SK-N-MC (cell line): ENCODE results near the gene PTPRG.

Experiments used
- DNase-seq: peaks from one replicate; pipeline ENCODE4 v3.0.0-alpha.2; 2011; ENCODE audit warnings: low read depth, low spot score
- H3K27ac ChIP-seq: fragments of 200-600 bp; sonication (generic); 2 replicates; pipeline ENCODE4 v1.5.1; 2016; ENCODE audit warnings: mixed run types
- H3K36me3 ChIP-seq: fragments of 200-600 bp; sonication (generic); 2 replicates; pipeline ENCODE4 v1.6.1; 2017; ENCODE audit warnings: antibody characterized with exemption, low read length, mixed read lengths; ENCODE audit not compliant: insufficient read depth
- H3K4me3 ChIP-seq: fragments of 200-600 bp; sonication (generic); 2 replicates; pipeline ENCODE4 v1.5.1; 2016
- H3K9ac ChIP-seq: fragments of 200-600 bp; sonication (generic); 2 replicates; pipeline ENCODE4 v1.8.0; 2017; ENCODE audit warnings: mixed run types, mixed read lengths; ENCODE audit not compliant: insufficient read length
- H3K9me3 ChIP-seq: fragments of 200-600 bp; sonication (generic); 2 replicates; pipeline ENCODE4 v1.6.1; 2017; ENCODE audit warnings: low read depth, mild to moderate bottlenecking, antibody characterized with exemption, low read length, moderate library complexity, mixed read lengths
- EZH2 ChIP-seq: fragments of 200-600 bp; sonication (generic); IDR thresholded peaks from one replicate; pipeline ENCODE4 v1.6.1; 2017; ENCODE audit warnings: antibody characterized with exemption
- FOXP2 ChIP-seq: optimal IDR thresholded peaks from 2 replicates; pipeline ENCODE3; 2011; ENCODE audit warnings: mild to moderate bottlenecking, moderate library complexity; ENCODE audit not compliant: insufficient read depth; ENCODE audit errors: extremely low read length, control extremely low read depth
- POLR2AphosphoS5 ChIP-seq: IDR thresholded peaks from 2 replicates; pipeline ENCODE4 v1.6.1; 2012; ENCODE audit warnings: mild to moderate bottlenecking, low read depth, low read length, borderline replicate concordance

PTPRG gene

GRCh38 chr3:62161371-62161770 is 600.0 kb downstream of the PTPRG start:
- H3K9ac ChIP-seq: no peak overlapping the region
- H3K4me3 ChIP-seq: no peak overlapping the region
- no peak overlapping the region for H3K27ac ChIP-seq
- DNase-seq: no peak
- no peaks in the 10 kb centered on the region for H3K9me3 ChIP-seq
- H3K36me3 ChIP-seq: no peaks in the 10 kb centered on the region
- TF ChIP-seq EZH2: no peak
- TF ChIP-seq POLR2AphosphoS5: no peak
- TF ChIP-seq FOXP2: no peak

GRCh38 chr3:62164196-62164595 is 602.8 kb downstream of the PTPRG start:
- DNase-seq: no peak

DNA sequence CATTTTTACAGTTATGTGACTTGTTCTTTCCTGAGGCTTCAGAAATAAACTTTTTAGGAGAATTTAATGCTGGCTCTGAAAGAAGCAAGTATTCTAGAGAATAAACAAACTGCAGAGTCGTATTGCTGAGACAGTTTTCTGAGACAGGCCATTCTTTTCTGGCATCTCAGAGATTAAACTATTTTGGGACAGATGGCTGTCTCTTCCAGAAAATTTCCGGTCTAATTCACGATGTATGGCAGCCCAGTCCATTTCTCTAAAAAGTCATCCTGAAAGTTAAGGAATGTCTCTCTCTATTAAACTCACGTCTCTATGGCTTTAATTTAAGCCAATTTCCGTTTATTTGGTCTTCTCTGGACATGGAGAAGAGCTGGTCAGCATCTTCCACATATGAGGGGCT is 603.4 kb downstream of the PTPRG start:
- Histone ChIP-seq H3K9ac (no peak overlapping the region), H3K9me3 (no peaks in the 10 kb centered on the region), H3K36me3 (no peaks in the 10 kb centered on the region), H3K4me3 (no peak overlapping the region), H3K27ac (no peak overlapping the region)
- no peak for TF ChIP-seq EZH2
- TF ChIP-seq POLR2AphosphoS5: no peak
- no peak for TF ChIP-seq FOXP2
- no peak for DNase-seq

More at GRCh38 chr3:62164196-62164595, 602.8 kb downstream of the PTPRG start:
- Histone ChIP-seq H3K36me3 (no peaks in the 10 kb centered on the region), H3K27ac (no peak overlapping the region), H3K9me3 (no peaks in the 10 kb centered on the region), H3K9ac (no peak overlapping the region), H3K4me3 (no peak overlapping the region)
- TF ChIP-seq EZH2: no peak
- no peak for TF ChIP-seq POLR2AphosphoS5

DNA sequence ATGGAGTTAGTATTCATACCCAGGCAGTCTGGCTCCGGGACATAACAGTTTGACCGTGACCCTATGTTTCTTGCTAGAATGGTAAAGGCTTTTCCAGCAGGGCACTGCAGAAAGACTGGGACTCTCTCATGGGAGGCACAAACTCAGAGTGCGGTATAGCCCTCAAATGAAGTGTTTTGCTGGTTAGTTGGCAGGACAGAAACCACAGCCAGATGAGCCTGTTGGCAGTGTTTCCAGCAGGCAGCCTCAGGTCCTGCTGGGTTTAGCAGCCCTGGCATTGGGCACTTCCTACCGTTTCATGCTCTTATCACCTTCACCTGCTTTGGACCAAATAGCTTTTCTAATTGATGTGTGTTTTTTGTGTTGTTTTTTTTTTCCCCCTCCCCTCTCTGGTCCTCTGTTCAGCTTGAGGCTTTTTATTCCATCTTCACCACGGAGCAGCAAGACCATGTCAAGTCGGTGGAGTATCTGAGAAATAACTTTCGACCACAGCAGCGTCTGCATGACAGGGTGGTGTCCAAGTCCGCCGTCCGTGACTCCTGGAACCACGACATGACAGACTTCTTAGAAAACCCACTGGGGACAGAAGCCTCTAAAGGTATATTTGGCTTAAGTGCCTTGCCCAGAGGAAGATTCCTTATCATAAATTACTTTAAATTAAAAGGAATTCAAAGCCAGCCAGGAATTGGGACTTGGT is 606.3 kb downstream of the PTPRG start:
- Histone ChIP-seq H3K4me3 (no peak overlapping the region), H3K36me3 (no peaks in the 10 kb centered on the region), H3K9ac (no peak overlapping the region), H3K27ac (no peak overlapping the region), H3K9me3 (no peaks in the 10 kb centered on the region)
- DNase-seq: no peak
- TF ChIP-seq FOXP2 (no peak), EZH2 (no peak), POLR2AphosphoS5 (no peak)

DNA sequence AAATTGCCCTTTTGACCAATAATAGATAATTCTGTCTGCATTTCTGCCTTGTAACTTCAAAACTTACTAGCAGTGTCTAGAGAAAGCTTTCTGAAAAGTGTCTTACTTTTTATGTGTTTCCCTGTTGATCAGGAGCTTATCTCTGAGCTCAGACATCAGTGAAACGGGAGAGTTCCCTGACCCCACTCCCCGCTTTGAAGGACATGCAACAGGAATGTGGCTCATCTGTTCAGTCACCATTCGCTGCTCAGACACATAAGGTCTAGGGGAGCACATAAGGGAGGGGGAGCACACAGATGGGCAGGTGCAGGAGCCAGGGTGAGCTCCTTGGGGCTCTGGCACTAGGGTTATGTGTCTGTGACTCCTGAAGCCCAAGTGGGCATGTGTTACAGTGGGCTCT is 607.0 kb downstream of the PTPRG start:
- Histone ChIP-seq H3K4me3 (no peak overlapping the region), H3K9me3 (no peaks in the 10 kb centered on the region), H3K36me3 (no peaks in the 10 kb centered on the region), H3K27ac (no peak overlapping the region), H3K9ac (no peak overlapping the region)
- no peak for DNase-seq
- TF ChIP-seq FOXP2: no peak
- TF ChIP-seq POLR2AphosphoS5: no peak
- TF ChIP-seq EZH2: no peak

- Histone ChIP-seq H3K36me3 (no peaks in the 10 kb centered on the region), H3K27ac (no peak overlapping the region), H3K4me3 (no peak overlapping the region), H3K9ac (no peak overlapping the region), H3K9me3 (no peaks in the 10 kb centered on the region)
- no peak for DNase-seq
- TF ChIP-seq EZH2 (no peak), POLR2AphosphoS5 (no peak), FOXP2 (no peak)
These were observed 608.7 kb downstream of the PTPRG start for GRCh38 chr3:62169906-62170660.

GRCh38 chr3:62171789-62172188 is 610.4 kb downstream of the PTPRG start:
- no peak for DNase-seq
- Histone ChIP-seq H3K9me3 (no peaks in the 10 kb centered on the region), H3K36me3 (no peaks in the 10 kb centered on the region), H3K4me3 (no peak overlapping the region), H3K9ac (no peak overlapping the region), H3K27ac (no peak overlapping the region)
- TF ChIP-seq POLR2AphosphoS5 (no peak), FOXP2 (no peak), EZH2 (no peak)

DNA sequence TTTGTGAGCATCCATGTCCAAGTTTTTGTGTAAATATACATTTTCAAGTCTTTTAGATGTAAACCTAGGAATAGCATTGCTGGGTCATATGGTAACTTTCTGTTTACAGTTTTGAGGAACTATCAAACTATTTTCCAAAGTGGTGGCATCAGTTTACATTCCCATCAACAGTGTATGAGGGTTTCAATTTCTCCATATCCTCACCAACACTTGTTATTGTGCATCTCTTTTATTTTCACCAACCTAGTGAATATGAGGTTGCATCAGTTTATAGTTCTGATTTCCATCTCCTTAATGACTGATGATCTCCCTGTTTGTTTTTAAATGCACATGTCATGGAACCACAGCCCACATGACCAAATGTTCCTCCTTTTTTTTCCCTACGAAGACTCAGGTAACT is 610.8 kb downstream of the PTPRG start:
- TF ChIP-seq FOXP2 (no peak), POLR2AphosphoS5 (no peak)

More for the DNA sequence above, 610.8 kb downstream of the PTPRG start:
- DNase-seq: no peak
- Histone ChIP-seq H3K36me3 (no peaks in the 10 kb centered on the region), H3K9ac (no peak overlapping the region), H3K4me3 (no peak overlapping the region), H3K9me3 (no peaks in the 10 kb centered on the region), H3K27ac (no peak overlapping the region)
